Measurements from ENCODE around the gene CLBA1.

DNA sequence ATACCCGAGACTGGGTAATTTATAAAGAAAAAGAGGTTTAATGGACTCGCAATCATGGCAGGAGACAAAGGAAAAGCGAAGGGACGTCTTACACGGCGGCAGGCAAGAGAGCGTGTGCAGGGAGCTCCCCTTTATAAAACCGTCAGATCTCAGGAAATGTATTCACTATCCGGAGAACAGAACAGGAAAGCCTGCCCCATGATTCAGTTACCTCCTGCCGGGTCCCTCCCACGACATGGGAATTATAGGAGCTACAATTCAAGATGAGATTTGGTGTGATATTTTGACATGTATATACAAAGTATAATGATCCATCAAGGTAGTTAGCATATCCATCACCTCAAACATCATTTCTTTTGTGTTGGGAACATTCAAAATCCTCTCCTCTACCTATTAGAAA lies 37.6 kb downstream of the CLBA1 start:
- TF ChIP-seq CEBPB (tag; IDR thresholded peaks at IDR 0.05), result no peak
- TF ChIP-seq, protein P1, sequence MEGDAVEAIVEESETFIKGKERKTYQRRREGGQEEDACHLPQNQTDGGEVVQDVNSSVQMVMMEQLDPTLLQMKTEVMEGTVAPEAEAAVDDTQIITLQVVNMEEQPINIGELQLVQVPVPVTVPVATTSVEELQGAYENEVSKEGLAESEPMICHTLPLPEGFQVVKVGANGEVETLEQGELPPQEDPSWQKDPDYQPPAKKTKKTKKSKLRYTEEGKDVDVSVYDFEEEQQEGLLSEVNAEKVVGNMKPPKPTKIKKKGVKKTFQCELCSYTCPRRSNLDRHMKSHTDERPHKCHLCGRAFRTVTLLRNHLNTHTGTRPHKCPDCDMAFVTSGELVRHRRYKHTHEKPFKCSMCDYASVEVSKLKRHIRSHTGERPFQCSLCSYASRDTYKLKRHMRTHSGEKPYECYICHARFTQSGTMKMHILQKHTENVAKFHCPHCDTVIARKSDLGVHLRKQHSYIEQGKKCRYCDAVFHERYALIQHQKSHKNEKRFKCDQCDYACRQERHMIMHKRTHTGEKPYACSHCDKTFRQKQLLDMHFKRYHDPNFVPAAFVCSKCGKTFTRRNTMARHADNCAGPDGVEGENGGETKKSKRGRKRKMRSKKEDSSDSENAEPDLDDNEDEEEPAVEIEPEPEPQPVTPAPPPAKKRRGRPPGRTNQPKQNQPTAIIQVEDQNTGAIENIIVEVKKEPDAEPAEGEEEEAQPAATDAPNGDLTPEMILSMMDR (IDR thresholded peaks at IDR 0.05 in 2 of 3, conservative IDR thresholded peaks at IDR 0.05 in 1 of 3; ENCODE audit: insufficient read depth in 2 of 3, low read depth in 1 of 3, low read length in 3 of 3), result no peak
- no peak for TF ChIP-seq ZBTB17 (CRISPR knock-in tag; IDR thresholded peaks at IDR 0.05)
- no peak for TF ChIP-seq ZNF780A (CRISPR knock-in tag; IDR thresholded peaks at IDR 0.05)

Measured in K562 (cell line).